ENCODE data around the gene TRPM3.
"Not testable (repeated sequence)": the region's sequence is repeated elsewhere in the genome, so short reads cannot be mapped to it uniquely, and the experiment has no call there.

The TRPM3 gene

DNA sequence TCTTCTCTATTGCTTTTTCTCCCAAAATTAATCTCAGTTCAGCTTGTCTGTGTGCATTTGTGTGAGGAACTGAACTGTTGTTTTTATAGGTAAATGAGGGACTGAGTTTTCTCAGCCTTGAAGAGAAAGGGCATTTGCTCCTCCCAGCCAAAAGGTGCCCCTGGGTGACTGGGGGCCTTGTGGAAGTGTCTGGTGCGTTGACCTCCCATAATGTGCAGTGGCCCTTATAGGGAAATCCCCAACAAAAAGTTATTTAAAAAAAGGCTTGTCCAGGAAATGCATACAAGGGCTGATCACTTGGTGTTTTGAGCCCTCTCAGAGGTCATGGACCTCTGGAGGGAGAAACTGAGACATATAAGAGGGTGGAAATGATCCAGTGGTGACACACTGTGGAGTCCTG is 467.3 kb downstream of the TRPM3 start:
- no peak for DNase-seq (ENCODE audit: low spot score)

DNA sequence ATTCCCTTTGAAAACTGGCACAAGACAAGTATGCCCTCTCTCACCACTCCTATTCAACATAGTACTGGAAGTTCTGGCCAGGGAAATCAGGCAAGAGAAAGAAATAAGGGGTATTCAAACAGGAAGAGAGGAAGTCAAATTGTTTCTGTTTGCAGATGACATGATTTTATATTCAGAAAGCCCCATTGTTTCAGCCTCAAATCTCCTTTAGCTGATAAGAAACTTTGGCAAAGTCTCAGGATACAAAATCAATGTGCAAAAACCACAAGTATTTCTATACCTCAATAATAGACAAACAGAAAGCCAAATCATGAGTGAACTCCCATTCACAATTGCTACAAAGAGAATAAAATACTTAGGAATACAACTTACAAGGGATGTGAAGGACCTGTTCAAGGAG is 476.8 kb downstream of the TRPM3 start:
- DNase-seq (ENCODE audit: low spot score), result not testable (repeated sequence)

DNA sequence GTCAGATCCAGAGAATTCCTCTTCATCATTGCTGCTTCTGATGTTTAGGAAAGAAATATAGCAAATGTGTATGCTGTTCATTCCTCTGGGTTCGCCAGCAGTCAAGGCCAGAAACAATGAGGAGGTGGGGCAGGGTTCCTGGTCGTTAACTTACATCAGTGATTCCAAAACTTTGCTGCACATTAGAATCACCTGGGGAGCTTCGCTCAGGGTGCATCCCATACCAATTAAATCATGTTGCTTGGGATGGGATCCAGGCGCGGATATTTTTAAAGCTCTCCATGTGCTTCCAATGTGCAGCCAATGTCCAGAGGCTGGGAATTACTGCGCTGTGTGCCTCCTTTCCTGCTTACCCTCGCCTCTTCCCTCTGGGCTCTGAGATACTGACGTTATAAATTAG is 479.1 kb downstream of the TRPM3 start:
- DNase-seq (ENCODE audit: low spot score), result no peak

DNA sequence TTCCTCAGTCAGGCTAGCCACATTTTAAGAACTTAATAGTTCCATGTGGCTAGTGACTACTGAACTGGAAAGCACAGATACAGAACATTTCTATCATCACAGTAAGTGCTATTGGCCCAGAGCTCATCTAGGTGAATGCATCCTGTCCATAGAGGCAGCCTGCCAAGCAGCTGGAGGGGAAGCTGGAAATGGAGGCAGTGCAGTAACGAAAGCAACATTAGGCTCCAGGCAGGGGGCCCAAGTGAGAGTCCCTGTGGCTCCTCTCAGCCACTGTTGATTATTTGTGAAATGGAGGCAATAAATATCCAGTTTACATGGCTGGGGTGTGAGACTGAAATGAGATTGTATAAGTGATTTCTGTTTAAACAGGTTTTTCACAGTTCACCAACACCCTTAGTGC is 479.8 kb downstream of the TRPM3 start:
- DNase-seq (ENCODE audit: low spot score), result no peak

DNA sequence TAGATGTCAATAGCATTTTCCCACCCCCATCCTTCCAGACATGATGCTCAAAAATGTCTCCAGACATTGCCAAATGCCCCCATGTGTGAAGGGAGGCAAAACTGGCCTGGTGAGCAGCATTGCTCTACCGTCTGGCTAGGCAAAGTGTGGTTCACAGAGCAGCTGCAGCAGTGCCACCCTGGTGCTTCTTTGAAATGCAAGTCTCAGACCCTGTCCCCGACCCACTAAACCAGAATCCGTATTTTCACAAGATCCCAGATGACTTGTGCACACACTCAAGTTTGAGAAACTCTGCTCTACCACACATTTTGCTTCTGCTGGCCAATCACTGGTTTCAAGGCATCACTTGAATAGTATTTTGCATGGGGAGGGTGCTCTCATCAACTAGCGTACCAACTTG is 480.4 kb downstream of the TRPM3 start:
- DNase-seq (ENCODE audit: low spot score), result no peak

DNA sequence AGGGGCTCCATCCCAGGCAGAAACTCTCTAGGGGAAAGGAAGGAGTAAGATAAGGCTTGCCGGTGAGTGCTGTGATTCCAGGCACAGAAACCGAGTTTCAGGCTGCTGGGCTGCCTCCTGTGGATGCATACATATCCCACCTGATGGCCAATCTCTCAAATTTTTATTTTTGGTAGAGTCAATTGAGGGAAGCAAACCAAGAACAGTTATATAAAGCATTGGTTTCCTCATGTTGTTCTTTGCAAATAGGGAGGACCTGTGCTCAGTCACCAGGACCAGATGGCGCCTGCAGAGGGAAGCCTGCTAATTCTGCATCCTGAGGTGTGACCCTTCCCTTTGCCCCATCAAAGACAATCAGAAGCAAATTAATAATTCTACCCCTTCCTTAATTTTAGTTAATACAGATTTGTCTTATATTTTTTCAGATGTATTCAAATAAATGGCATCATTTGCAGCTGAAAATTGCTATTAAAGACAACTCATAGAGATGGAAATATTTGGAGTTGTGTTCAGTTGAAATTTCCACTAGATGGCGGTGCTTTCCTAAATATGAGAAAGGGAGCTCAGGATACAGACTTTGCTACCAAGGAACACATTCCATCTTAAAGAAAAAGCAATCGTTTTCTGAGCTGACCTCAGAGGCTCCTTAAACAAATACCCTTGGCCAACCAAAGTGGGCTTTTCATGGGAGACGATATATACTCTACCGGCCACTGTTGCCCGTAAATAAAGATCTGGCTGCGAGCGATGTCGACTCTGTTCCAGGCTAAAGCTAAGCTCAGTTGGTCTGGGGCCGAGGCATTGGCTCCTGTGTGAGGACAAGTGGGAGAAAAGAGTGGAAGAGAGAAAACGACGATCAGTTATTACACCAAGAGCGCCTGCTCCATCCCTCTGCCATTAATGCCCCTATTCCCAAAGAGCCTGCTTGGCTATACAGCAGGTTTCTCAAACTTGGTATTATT is 481.3 kb downstream of the TRPM3 start:
- no peak for DNase-seq (ENCODE audit: low spot score)

DNA sequence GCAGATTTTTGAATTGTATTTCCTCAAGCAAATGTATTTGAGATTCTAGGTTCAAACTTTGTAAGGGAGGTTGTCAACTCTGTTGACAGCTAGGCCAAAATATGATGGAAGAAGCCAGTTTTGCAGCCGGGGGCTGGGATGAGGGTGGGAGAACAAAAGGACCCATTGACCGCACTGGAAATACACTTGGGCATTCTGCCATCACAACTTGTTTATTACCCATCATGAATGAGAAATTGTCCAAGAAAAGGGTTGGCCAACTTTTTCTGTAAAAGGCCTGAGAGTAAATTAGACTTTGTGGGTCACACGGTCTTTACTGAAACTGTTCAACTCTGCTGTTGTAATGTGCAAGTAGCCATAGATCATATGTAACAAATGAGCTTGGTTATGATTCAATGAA is 485.6 kb downstream of the TRPM3 start:
- no peak for DNase-seq (ENCODE audit: low spot score)

DNA sequence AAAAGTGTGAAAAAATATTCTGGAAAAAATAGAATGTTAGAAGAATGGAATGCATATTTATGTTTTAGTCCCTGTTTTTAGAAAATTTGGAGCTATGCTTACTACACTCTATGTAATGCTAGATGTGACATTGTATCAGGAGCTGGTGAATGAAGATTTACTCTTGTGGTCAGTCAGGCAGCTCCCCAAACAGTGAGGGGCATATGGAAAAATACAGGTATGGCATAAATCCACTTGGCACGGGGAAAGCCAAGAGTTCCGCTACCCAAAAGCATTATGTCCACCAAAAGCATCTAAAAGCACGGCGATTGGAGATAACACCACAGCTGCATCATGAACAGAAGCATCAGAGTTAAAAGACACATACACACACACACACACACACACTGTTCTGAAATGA is 486.7 kb downstream of the TRPM3 start:
- no peak for DNase-seq (ENCODE audit: low spot score)

DNA sequence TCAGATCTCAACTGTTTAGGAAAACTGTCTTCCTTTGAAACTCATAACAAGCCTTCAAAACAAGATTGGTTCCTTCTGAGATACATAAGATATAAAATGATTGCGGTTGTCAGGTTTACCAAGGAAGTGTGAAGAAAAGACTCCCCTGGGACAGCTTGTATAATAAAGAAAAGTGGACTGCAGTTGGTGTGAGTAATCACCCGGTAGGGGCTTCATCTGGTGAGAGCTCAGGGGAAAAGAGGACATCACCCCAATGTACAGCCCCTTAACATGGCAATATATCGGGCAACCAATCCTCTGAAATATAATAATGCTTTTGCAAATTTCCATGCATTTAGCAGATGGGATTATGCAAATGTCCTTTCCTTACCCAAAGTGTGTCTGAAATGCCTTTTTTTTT is 490.4 kb downstream of the TRPM3 start:
- DNase-seq (ENCODE audit: low spot score), result no peak

DNA sequence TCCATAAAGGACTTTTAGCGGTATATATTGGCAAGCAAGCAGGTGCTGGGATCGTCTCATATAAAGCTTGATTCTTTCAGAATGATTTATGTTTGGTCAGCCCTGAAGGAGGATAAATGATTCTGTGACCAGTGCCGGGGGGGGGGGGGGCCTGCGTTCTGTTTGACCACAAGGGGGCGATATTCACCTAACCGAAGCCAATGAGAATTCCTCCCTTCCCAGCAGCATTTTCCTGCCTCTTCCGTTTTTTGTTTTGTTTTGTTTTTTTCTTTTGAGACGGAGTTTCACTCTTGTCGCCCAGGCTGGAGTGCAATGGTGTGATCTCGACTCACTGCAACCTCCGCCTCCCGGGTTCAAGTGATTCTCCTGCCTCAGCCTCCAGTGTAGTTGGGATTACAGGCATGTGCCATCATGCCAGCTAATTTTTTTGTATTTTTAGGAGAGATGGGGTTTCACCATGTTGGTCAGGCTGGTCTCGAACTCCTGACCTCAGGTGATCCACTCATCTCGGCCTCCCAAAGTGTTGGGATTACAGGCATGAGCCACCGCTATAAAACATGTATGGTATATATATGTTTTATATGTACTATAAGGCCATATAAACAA is 492.2 kb downstream of the TRPM3 start:
- peak; percentile 17 for DNase-seq (ENCODE audit: low spot score)

DNA sequence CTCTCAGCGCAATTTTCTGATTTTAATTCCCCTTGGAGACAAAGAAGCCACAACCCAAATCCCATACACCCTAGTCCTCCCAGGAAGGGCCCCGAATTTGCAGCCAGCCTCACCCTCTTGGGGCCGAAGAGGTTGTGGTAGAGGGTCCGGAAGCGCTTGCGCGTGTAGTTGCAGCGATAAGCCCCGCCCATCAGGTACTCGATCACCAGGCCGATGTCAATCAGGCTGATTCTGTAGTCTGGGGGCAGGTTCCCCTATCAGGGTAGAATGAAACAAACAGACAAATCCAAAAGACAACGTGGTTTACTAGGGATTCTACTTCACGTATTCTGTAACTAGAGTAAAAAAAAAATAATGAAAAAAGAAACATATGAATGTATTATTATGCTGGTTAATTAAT is 496.3 kb downstream of the TRPM3 start:
- no peak for DNase-seq (ENCODE audit: low spot score)

DNA sequence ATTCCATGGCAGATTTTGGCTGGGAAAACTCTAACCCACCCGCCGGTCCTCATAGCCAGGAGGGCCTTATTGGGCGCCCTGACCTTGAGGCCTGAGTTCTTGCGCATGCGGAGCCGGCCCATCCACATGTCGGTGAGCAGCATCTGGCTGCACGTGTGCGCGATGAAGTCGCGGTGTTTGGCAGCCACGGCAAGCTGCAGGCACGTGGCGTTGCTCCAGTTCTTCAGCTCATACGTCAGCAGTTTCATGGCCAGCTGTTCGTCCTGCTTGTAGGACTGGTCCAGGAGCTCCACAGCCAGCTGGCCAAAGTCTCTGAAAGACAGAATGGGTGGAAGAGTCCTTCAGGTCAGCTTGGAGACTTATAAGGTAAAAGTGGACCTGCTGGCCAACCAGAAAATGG is 502.6 kb downstream of the TRPM3 start:
- no peak for DNase-seq (ENCODE audit: low spot score)

DNA sequence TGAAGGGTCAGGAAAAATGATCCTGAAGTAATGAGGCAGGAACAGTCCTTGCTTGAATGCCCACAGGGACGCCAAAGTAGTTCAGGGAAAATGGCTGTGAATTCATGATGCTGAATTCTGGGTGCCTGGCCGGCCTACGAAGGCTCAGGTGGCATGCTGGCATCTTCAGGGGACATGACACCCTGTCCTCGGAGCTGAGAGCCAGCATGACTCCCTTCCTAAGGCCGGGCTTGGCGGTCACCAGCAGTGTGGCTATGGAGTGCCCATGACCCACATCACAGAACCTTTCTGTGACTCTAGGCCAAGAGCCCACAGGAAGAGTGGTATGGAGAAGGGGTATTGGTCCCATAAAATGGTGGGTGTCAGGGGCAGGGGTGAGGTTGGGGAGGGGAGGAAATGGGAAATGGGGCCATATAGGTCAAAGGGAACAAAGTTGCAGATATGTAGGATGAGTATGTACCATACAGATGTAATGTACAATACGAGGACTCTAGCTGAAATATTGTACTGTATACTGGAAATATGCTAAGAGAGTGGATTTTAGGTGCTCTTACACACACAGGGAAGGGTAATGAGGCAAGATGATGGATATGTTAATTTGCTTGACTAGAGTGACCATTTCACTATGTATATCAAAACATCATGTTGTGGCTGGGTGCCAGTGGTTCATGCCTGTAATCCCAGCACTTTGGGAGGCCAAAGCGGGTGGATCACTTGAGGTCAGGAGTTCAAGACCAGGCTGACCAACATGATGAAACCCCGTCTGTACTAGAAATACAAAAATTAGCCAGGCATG is 504.2 kb downstream of the TRPM3 start:
- DNase-seq (ENCODE audit: low spot score), result no peak

DNA sequence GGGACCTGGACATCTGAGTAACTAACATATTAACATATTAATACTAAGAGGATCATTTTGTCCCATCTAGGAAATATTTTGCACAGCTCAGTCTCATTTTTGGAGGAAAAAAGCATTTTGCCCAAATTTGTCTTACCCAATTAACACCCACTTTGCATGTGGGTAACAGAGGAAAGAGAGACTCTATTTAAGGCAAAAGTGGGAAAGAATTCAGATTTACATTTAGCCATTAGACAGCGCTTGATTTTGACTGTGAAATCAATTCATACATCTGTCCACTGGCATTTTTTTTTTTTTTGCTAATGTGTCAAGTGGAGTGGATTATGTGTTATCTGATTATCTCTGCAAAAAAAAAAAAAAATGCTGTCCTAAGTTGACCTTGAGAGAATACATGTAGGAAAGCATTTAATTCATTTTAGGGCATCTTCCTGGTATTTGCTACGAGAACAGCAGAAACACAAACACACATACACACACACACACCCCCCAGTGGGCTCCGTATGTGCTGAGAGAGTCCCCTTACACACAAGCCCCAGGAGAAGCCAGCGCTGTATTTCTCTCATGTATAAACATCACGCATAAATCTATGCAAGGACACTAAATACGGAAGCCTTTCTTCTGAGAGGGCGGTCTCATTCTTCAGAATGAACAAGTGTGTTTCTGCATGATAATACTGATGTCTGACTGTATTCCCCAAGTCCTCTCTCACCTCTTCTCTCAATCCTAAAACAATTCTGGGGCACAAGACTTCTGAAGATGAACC is 505.0 kb downstream of the TRPM3 start:
- no peak for DNase-seq (ENCODE audit: low spot score)

DNA sequence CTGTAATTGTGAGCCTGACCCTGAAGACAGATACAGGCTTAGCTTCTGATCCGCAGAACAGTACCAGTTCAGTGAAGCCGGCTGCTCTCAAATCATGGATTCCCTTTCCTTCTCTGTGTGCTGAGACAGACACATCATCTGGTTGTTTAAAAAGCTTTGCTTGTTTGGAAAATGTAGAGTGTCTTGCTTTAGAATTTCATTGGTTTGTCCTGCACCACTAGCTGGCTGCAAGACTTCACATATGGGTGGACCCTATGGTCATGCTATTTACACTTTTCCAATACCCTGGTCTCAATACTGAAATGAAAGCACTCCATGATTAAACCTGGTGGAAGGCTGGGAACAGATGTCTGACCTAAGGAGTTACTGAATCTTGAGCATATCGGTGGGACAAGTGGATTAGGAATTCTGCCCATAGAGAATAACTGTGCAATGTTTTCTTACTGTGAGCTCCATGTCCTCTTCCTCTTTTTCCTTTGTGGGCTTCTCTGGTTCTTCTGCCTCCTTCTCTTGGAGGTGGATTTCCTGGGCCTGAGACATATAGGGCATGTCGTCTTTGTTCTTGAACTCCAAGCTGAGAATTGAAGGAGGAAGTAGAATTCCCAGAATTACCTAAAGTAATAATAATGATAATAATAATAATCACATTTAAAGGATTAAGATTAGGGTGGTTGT is 505.8 kb downstream of the TRPM3 start:
- no peak for DNase-seq (ENCODE audit: low spot score)

DNA sequence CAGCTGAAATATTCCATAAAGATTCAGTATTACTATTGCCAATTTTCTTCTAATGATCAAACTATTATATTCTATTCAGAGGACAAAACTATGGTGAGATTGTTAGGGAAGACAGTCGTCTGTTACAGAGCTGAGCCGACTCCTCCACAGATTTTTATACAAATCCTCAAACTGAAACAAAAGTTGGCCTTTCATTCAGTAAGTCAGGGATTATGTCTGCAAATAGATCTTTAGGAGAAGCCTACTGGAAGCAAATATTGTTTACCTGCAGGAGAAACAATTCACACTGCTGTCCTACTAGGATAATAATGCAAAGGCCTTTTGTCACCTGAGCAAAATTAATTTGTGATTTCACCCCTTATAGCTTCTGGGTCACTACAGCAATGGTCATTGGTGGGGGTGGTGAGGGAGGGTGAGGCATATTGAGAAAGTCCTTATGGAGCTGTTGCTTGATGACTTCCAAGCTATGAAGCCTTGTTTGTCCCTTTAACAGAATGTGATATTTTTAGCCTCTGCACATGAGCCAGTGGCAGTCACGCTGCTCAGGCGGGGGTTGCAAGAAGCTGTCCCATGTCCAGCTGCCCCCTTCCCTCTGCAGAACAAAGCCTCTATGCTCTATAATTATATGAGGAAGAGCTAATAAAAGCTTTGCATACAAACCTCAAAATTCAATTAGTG is 506.5 kb downstream of the TRPM3 start:
- DNase-seq (ENCODE audit: low spot score), result no peak

DNA sequence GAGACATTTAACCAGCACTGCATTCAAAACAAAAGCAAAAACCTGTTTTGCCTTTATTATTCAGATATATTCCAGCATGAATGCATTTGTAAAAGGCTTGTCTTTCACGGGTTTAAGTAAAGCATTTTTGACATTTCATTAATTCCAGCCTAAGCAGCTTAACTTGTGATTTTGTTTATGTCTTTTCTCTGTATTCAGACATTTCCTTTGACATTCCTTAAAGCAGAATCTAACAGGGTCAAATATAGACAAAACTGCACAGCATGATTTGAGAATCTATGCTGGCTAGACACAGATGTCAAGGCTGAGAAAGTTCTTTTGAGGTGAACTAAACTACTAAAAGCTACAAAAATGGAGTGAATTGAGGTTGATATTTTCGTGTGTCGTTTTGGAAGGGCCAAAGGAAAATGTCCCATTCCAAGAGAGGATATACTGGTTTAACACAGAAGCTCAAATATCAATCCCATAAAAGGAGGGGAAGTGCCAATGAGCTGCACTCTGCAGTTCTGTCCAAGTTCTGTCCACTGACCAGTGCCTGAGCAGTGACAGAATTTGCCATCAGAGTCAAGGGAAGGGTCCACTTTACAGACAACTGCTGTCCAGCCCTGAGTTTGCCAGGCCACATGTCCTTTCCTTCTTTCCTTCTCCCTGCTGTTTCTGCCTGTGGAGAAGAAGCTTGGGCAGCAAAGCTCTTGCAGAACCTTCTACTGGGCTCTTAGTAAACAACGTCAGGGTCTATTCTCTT is 508.2 kb downstream of the TRPM3 start:
- no peak for DNase-seq (ENCODE audit: low spot score)

DNA sequence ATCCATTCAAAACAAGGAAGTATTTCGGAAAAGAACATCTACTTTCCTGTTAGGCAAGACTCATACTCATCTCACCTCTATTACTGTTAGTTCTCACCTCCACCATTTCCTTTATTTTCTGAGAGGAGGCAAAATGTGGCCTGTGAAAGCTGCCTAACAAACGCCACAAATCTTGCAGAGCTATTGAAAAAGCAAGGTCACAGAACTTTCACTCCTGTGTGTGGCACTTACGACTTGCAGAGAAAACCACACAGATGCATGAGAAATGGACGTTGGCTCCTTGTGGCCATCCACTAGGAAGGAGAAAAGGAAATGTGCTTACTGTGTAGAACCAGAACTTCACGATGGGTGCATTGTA is 511.2 kb downstream of the TRPM3 start:
- no peak for DNase-seq (ENCODE audit: low spot score)

DNA sequence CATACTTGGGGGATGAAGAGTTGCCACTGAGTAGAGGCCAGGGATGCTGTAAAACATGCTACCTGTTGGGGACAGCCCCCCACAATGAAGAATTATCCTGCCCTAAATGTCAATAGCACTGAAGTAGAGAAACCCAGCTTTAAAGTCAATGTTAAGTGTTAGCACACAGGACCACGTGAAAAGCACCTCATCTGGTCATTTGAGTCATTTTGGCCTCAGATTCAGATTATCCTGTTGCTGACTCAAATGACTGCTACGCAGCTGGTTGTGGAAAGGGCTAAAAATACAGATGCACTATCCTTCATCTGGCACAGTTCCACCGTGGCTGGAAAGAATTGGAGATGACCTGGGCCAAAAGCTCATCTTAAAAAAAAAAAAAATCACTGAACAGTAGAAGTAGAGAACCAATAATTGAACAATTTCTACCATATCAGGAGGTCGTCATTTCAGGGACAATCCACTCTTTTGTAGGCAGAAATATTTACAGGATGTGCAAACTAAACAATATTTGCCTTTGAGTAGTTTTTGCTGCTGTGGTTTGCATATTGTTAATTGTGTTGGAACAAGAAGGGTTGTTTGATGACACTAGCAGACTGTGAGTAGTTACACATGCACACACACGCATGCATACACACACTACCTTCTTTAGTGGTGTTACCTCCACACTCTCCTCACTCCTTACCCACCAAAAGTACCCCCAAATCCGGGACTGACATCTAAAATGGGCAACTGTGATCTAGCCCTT is 511.7 kb downstream of the TRPM3 start:
- no peak for DNase-seq (ENCODE audit: low spot score)

DNA sequence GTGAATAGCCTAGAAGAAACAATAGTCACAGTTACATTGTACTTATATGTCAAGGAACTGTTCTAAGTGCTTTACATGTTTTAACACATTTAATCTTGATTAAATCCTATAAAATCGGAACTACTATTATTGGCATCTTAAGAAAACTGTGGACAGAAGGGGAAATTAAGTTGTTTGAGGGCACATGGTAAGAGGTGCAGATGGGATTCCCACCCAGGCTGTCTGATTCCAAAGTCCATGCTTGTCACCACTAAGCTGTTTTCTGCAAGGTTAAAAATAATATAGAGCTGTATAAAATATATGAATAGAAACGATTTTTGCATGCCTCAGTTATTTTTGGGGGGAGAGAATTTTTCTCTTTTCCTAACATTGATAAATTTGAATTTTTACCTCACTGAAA is 512.4 kb downstream of the TRPM3 start:
- no peak for DNase-seq (ENCODE audit: low spot score)

Data from HuH-7.5 (cell line).